Measurements from ENCODE around the gene VEGFA.

Gene VEGFA

GRCh38 chr6:43773980-43774775 lies 4.2 kb downstream of the VEGFA start:
- DNase-seq (ENCODE audit: low read depth in 1 of 2, low spot score in 1 of 2), result no peak
- H3K4me3 ChIP-seq (replicated peaks; ENCODE audit: insufficient read depth, low read length), result peak overlapping the region; percentile 77
- H3K27ac ChIP-seq (replicated peaks), result peak overlapping the region; percentile 98
- TF ChIP-seq POLR2AphosphoS5 (IDR thresholded peaks at IDR 0.05; ENCODE audit: low read depth), result no peak
- TF ChIP-seq REST (IDR thresholded peaks at IDR 0.05; ENCODE audit: insufficient replicate concordance, low read depth), result no peak
- TF ChIP-seq GABPA (IDR thresholded peaks at IDR 0.05; ENCODE audit: low read depth), result no peak
- TF ChIP-seq CTCF (IDR thresholded peaks at IDR 0.05; ENCODE audit: insufficient read depth, low read length), result no peak
- no peak for TF ChIP-seq SPI1 (IDR thresholded peaks at IDR 0.05; ENCODE audit: borderline replicate concordance, low read depth)
- no peaks in the 10 kb centered on the region for H3K27me3 ChIP-seq (ENCODE audit: insufficient read depth, poor library complexity, severe bottlenecking)

GRCh38 chr6:43774776-43775534 lies 4.9 kb downstream of the VEGFA start:
- DNase-seq (ENCODE audit: low read depth in 1 of 2, low spot score in 1 of 2), result peak in 1 of 2 experiments; percentile 78
- H3K27ac ChIP-seq (replicated peaks), result peak overlapping the region; percentile 98

More at GRCh38 chr6:43774776-43775534, 4.9 kb downstream of the VEGFA start:
- no peaks in the 10 kb centered on the region for H3K27me3 ChIP-seq (ENCODE audit: insufficient read depth, poor library complexity, severe bottlenecking)
- peak; percentile 29; the same call in 1 of the 2 replicates for TF ChIP-seq SPI1 (IDR thresholded peaks at IDR 0.05; ENCODE audit: borderline replicate concordance, low read depth)
- 0 out of 2 replicates have a peak, but pooled peaks have one; percentile 22 for TF ChIP-seq POLR2AphosphoS5 (IDR thresholded peaks at IDR 0.05; ENCODE audit: low read depth)
- TF ChIP-seq REST (IDR thresholded peaks at IDR 0.05; ENCODE audit: insufficient replicate concordance, low read depth), result no peak
- peak; percentile 74 for TF ChIP-seq CTCF (IDR thresholded peaks at IDR 0.05; ENCODE audit: insufficient read depth, low read length)
- no peak overlapping the region for H3K4me3 ChIP-seq (replicated peaks; ENCODE audit: insufficient read depth, low read length)

Measured in HL-60 (cell line).